GM19193 (cell line): Measurements from ENCODE around the gene ENTREP1.

ENCODE experiments used
- POLR2A ChIP-seq: IDR thresholded peaks from 4 replicates; pipeline ENCODE4 v1.6.1; 2011; ENCODE audit not compliant: insufficient read depth, insufficient read length; ENCODE audit errors: extremely low read depth

The ENTREP1 gene

DNA sequence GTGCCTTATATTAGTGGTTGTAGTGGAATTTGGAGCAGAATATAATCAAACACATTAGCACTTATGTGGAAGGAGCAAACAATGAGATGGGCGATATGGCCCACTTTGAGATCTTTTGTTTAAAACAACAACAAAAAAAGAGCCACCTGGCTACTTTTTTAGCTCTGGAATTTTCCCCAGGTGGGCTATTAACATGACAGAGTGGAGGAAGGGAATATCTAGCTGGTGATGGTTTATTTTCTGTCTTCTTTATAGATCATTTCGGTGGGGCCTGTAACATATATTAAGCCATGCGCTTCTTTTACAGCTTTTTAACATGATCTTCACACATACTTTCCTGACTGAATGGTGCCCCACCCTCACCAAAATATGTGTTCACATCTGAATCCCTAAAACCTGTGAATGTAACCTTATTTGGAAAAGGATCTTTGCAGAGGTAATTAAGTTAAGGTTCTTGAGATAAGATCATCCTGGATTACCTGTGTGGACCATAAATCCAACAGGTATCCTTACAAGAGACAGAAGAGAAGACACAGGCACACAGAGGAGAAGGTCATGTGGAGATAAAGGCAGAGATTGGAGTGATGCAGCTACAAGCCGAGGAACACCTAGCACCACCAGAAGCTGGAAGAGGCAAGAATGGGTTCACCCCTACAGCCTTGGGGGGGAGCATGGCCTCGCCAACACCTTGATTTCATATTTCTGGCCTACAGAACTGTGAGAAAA is 16.6 kb upstream of the ENTREP1 start:
- no peak for TF ChIP-seq POLR2A

DNA sequence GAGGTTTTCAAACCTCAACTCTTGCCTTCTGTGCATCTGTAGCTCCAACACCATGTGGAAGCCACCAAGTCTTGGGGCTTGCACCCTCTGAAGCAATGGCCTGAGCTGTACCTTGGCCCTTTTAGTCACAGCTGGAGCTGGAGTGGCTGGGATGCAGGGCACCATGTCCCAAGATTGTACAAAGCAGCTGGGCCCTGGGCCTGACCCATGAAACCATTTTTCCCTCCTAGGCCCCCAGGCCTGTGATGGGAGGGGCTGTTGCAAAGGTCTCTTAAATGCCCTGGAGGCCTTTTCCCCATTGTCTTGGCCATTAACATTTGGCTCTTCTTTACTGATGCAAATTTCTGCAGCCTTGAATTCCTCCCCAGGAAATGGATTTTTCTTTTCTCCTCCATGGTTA is 11.8 kb upstream of the ENTREP1 start:
- no peak for TF ChIP-seq POLR2A

DNA sequence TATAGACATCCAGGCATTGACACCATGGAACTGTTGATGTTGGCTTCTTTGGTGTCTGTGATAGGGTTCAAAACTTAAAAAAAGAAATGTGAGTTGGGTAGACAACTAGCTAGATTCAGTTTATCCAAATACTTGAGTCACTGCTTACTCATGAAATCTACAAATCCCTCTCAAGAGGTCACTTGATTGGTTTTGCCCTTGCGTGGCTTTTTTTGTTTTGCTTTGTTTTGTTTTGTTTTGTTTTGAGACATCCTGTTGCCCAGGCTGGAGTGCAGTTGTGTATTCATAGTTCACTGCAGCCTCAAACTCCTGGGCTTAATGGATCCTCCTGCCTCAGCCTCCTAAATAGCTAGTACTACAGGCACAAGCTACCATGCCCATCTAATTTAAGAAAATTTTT is 10.5 kb upstream of the ENTREP1 start:
- no peak for TF ChIP-seq POLR2A

DNA sequence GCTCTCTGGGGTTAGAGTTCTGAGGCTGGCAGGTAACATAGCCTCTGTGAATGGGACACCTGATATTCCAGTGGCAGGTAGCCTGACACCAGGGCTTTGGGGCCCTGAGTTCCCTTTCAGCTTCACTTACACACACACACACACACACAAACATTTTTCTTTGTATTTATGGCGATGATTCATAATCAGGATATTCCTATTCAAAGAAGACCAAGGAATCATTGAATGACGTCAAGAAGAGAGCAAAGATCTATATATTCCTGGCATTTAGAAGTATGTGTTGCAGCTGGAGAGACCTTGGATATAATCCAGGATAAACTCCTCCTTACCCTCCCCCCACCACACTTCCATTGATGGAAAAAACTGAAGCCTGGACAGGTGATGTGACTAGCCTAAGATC is 7.9 kb upstream of the ENTREP1 start:
- TF ChIP-seq POLR2A, result no peak

DNA sequence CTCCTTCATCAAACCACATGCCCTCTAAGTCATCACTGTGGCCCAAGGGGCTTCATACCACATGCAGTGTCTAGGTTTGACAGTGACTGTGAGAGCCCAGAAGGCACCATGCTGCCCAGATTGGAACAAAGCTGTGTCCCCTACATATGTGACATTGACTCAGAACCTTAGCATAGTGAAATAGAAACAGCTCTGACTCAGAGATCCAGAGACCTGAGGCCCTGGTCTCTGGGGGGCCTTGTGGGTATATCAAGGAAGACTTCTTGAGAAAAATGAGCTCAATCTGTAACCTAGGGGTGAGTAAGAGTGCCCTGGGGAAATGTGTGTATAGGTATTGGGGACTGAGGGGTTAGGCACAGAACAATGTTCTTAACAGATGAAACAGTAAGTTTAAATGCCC is 7.1 kb upstream of the ENTREP1 start:
- no peak for TF ChIP-seq POLR2A

DNA sequence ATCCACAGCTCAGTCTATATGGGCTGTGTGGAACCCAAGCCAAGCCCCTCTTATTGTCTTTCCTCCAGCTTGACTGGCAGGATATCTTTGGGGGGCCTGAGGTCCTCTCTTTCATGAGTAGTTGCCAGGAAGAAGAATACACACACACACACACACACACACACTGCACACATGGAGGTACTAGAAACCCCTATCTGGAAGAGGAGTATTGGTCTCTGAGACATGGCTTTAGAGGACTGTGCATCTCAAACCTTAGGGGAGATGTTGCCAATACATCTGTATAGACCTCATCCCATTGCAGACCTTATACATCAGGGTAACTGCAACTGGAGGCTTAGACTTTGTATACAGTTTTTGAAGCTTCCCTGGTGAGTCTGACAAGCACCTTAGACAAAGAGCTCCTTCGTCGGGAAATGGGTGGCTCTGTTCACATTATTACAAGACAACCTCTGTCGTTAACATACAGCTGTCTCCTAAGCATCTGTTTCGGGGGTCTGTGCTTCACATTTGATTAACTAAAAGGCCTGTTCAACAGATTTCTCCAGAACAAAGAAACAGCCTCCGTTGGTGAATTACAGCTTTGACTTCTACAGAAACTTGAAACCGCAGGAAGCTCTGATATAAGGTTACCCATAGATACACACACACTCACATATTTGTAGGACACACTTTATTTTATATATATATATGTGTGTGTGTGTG is 5.5 kb upstream of the ENTREP1 start:
- TF ChIP-seq POLR2A, result no peak

DNA sequence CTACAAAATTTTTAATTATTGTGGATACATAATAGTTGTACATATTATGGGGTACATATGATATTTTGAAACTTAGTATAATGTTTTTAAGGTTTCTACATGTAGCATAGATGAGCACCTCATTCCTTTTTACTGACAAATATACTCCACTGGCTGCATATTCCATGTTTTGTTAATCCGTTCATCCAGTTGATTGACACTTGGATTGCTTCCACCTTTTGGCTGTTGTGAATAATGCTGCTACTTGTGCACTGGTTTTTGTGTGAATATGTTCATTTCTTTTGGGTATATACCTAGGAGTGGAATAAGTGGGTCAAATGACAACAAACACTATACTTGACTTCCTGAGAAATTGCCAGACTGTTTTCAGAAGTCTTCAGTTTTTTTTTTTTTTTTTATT is 2.8 kb upstream of the ENTREP1 start:
- TF ChIP-seq POLR2A, result no peak

DNA sequence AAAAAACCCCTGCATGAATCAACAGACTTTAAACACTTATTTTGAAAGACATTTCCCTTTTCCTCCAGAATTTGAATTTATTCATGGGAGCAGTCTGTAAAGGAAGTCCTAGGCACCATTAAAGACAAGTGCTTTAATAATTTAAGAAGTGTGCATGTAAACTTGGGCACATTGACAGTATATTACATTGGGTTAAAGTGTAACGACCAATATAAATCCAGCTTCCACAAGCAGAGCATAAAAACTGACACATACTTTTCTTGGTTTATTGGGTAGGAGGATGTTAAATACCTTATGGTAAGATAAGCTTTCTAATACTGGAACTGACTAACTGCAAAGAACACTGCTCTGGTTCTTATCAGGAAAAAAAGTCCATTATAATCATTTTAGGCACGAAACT is 1.2 kb upstream of the ENTREP1 start:
- TF ChIP-seq POLR2A, result no peak

DNA sequence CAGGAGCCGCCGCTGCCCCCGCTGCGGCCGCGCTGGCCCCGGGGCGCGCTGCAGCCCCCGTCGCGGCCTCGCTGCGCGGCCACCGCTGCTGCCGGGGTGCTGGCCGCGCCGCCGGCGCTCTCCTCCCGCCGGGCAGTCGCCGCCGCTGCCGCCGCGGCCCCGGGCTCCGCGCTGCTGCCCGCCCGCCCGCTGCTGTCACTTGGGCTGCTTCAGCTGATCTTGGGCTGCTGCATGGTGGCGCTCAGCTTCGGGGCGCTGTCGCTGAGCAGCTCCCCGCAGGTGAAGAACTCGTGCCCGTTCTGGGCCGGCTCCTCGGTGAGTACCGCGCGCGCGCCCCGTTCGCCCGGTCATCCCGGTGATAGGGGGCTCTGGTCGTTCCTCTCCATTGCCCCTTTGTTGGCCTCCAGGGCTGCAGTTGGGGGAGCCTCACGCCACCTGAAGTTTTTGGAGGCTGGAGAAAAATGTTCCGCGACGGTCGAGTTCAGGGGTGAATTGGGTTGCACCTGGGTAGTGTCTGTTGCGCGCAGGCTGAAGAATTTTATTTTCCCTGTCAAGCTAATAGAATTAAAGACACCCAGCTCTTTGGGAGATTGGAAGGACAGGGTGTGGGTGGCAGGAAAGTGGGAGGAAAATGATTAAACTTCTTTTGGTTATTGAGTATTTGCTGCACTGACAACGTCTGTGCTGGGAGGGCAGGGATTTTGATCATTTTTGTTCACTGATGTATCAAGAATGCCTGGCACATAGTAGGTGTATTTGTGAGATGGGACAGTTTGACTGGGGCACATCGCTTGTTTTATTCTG is 596 bp downstream of the ENTREP1 start:
- TF ChIP-seq POLR2A, result no peak

DNA sequence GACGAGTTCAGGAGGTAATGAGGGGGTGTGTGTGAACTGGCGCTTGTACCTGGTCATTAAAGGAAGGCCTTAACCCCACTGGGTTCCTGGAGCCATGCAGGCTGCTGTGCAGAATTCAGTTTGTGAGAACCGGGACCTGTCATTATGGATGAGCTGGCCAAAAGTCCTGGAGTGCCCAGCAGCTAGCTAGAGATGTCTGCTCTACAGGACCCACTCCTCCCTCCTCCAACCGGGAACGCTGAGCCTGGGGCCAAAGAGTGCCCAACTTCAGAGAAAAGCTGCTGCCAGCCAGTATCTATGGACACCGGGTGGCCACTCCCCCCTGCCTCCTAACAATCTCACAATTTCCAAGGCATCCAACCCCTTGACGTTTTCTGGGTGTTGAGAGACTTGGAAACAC is 1.2 kb downstream of the ENTREP1 start:
- no peak for TF ChIP-seq POLR2A

DNA sequence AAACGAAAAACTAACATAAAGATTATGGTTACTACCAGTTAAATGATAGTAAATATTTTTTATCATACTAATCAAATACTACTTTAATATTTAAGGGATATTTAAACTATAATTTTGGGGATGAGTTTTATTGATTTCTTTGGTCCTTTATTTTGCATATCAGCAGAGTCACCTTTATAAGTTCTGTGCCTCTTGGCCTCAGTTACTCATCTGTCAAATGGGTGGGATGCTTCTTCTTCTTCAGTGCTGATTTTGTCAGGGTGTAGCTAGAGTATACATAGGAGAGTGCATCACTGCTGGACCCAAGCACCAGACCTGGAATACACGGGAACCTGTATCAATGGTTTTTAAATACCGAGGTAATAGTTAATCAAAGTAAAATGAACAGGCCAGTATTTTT is 5.6 kb downstream of the ENTREP1 start:
- TF ChIP-seq POLR2A, result no peak

DNA sequence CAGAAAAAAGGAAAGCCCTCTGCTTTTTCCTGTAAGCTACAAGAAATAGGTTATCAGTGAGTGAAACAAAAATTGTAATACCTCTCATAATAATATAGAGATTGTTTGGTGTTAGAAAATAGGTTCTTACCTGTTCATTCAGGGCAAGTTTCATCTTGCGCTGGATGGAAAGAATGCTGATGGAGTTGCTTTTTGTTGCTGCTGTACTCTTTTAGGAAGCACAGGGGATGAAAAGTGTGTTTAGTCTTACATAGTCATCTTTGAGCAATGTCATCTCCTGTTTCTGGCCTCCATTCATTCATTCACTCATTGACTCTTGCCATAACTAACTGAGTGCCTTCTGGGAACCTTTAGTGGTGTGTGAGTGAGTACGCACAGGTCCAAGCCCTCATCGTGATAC is 6.4 kb downstream of the ENTREP1 start:
- no peak for TF ChIP-seq POLR2A

DNA sequence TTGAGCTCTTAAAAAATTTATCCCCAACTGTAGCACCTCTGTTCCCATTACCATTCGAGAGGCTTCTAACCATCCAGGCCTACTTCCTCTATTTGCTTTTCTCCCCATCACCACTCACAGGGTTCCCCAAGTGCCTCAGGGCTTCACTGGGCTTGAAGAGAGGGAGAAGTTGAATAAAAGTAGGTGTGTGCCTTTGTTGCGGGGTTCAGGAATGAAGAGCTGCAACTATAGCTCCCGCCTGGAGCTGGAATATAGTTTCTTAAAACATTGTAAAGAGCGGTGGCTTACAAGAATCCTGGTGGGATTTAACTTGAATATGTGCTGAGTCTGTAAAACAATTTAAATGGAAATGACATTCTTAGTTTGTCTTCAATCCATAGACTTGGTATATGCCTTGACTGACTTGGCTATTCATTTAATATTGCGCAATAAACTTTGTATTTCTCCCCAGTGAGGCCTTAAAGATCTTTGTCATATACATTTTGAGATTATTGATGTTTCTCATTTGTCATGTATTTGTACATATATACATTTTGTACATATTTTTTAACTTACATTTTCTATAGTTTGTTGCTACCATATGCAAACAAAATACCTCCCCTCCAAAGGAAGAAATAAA is 7.2 kb downstream of the ENTREP1 start:
- TF ChIP-seq POLR2A, result no peak

DNA sequence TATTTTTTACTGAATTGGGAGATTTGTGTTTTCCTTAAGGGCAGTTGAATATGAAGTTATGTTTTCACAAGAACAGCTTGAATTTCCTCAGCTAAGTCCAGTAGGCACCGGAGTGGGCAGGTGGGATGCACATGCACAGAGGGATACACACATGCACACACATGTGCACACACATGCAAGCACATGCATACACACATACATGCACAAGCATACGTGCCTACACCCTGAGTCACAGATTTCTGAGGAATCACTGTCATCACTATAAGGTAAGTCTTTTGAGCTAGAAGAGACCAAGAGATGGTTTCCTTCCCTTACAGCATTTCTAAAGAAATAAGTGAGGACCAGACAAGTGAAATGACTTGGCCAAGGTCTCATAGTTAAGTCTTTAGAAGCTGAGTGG is 8.7 kb downstream of the ENTREP1 start:
- no peak for TF ChIP-seq POLR2A

DNA sequence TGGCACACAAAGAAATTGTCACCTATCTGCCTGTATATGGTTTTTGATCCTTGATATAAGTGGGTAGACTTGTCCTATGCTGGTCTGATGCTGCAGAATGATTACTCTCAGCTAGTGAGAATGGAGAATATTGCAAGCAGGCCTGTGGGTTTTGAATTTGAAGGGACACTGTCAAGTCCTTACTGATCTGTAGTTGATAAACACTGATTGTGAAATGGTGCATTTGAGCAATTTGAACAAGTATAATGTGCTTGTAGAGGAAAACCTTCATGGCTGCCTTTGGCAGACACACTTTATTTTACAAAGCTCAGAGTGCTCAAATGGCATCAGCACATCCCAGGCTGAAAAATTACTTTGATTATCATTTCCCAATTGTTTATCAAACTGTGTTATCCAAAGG is 9.3 kb downstream of the ENTREP1 start:
- no peak for TF ChIP-seq POLR2A
